ENCODE measurements around the gene RANBP2. TPM values are rescaled to one million over a fixed set of nuclear protein-coding genes. Genes with fewer than 3 reads are reported as not detected.

RANBP2 gene
- total and polyA plus RNA-seq, 2 experiments from 2014 or later = 23.0 to 98.0 TPM

DNA sequence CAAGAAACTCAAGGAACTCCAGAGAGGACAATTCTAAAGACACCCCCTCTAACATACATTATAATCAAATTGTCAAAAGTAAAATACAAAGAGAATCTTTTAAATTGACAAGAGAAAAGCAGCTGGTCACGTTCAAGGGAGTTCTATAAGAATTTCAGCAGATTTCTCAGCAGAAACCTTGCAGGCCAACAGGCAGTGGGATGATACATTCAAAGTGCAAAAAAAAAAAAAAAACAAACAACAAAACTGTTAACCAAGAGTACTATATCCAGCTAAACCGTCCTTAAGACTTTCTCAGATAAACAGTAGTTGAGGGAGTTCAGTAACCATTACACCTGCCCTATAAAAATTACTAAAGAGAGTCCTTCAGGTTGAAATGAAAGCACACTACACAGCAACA, 101.2 kb downstream of the RANBP2 start:
- Histone ChIP-seq H3K27me3 (ENCODE audit: insufficient read depth) (no peaks in the 10 kb centered on the region), H3F3A (replicated peaks; ENCODE audit: low read depth) (no peaks in the 10 kb centered on the region), H4K20me1 (replicated peaks; ENCODE audit: insufficient read depth) (no peaks in the 10 kb centered on the region; the same call in 1 of the 2 replicates), H3K9me2 (ENCODE audit: insufficient read depth) (no peaks in the 10 kb centered on the region), H3K4me2 (no peak overlapping the region), H3K27ac (ENCODE audit: low read depth) (no peak overlapping the region), H3K4me1 (ENCODE audit: insufficient read depth) (no peaks in the 10 kb centered on the region), H3K79me2 (replicated peaks; ENCODE audit: insufficient read depth) (no peaks in the 10 kb centered on the region), H3K36me3 (ENCODE audit: insufficient read depth) (peaks cover 14% of the 10 kb centered on the region), H3K4me3 (no peak overlapping the region), H2AFZ (no peak overlapping the region)
- no peak overlapping the region for H3K4me3 Mint-ChIP-seq
- H3K9me3 Mint-ChIP-seq = no peaks in the 10 kb centered on the region
- ATAC-seq = no peak
- DNase-seq (ENCODE audit: low spot score) = no peak
- no peak overlapping the region for H3K27ac Mint-ChIP-seq
- no peaks in the 10 kb centered on the region for H3K4me1 Mint-ChIP-seq
- peaks cover 6% of the 10 kb centered on the region for H3K27me3 Mint-ChIP-seq (ENCODE audit: insufficient read depth, low read depth, poor library complexity)
- peaks cover 43% of the 10 kb centered on the region for H3K36me3 Mint-ChIP-seq (ENCODE audit: low read depth)
- TF ChIP-seq, protein P1, sequence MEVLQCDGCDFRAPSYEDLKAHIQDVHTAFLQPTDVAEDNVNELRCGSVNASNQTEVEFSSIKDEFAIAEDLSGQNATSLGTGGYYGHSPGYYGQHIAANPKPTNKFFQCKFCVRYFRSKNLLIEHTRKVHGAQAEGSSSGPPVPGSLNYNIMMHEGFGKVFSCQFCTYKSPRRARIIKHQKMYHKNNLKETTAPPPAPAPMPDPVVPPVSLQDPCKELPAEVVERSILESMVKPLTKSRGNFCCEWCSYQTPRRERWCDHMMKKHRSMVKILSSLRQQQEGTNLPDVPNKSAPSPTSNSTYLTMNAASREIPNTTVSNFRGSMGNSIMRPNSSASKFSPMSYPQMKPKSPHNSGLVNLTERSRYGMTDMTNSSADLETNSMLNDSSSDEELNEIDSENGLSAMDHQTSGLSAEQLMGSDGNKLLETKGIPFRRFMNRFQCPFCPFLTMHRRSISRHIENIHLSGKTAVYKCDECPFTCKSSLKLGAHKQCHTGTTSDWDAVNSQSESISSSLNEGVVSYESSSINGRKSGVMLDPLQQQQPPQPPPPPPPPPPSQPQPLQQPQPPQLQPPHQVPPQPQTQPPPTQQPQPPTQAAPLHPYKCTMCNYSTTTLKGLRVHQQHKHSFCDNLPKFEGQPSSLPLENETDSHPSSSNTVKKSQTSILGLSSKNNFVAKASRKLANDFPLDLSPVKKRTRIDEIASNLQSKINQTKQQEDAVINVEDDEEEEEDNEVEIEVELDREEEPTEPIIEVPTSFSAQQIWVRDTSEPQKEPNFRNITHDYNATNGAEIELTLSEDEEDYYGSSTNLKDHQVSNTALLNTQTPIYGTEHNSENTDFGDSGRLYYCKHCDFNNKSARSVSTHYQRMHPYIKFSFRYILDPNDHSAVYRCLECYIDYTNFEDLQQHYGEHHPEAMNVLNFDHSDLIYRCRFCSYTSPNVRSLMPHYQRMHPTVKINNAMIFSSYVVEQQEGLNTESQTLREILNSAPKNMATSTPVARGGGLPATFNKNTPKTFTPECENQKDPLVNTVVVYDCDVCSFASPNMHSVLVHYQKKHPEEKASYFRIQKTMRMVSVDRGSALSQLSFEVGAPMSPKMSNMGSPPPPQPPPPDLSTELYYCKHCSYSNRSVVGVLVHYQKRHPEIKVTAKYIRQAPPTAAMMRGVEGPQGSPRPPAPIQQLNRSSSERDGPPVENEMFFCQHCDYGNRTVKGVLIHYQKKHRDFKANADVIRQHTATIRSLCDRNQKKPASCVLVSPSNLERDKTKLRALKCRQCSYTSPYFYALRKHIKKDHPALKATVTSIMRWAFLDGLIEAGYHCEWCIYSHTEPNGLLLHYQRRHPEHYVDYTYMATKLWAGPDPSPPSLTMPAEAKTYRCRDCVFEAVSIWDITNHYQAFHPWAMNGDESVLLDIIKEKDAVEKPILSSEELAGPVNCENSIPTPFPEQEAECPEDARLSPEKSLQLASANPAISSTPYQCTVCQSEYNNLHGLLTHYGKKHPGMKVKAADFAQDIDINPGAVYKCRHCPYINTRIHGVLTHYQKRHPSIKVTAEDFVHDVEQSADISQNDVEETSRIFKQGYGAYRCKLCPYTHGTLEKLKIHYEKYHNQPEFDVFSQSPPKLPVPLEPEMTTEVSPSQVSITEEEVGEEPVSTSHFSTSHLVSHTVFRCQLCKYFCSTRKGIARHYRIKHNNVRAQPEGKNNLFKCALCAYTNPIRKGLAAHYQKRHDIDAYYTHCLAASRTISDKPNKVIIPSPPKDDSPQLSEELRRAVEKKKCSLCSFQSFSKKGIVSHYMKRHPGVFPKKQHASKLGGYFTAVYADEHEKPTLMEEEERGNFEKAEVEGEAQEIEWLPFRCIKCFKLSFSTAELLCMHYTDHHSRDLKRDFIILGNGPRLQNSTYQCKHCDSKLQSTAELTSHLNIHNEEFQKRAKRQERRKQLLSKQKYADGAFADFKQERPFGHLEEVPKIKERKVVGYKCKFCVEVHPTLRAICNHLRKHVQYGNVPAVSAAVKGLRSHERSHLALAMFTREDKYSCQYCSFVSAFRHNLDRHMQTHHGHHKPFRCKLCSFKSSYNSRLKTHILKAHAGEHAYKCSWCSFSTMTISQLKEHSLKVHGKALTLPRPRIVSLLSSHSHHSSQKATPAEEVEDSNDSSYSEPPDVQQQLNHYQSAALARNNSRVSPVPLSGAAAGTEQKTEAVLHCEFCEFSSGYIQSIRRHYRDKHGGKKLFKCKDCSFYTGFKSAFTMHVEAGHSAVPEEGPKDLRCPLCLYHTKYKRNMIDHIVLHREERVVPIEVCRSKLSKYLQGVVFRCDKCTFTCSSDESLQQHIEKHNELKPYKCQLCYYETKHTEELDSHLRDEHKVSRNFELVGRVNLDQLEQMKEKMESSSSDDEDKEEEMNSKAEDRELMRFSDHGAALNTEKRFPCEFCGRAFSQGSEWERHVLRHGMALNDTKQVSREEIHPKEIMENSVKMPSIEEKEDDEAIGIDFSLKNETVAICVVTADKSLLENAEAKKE (CRISPR knock-in tag; IDR thresholded peaks at IDR 0.05) = no peak
- TF ChIP-seq EZH2phosphoT487 (IDR thresholded peaks at IDR 0.05; ENCODE audit: unreplicated experiment) (no peak), POLR2AphosphoS5 (IDR thresholded peaks at IDR 0.05; ENCODE audit: low read depth) (no peak), CREB1 (CRISPR knock-in tag; IDR thresholded peaks at IDR 0.05; ENCODE audit: low read depth) (no peak), ZNF331 (CRISPR knock-in tag; IDR thresholded peaks at IDR 0.05; ENCODE audit: low read depth) (no peak), JUNB (IDR thresholded peaks at IDR 0.05; ENCODE audit: unreplicated experiment) (no peak), EZH2 (IDR thresholded peaks at IDR 0.05; ENCODE audit: low read depth, unreplicated experiment) (no peak)
- TF ChIP-seq, protein P2, sequence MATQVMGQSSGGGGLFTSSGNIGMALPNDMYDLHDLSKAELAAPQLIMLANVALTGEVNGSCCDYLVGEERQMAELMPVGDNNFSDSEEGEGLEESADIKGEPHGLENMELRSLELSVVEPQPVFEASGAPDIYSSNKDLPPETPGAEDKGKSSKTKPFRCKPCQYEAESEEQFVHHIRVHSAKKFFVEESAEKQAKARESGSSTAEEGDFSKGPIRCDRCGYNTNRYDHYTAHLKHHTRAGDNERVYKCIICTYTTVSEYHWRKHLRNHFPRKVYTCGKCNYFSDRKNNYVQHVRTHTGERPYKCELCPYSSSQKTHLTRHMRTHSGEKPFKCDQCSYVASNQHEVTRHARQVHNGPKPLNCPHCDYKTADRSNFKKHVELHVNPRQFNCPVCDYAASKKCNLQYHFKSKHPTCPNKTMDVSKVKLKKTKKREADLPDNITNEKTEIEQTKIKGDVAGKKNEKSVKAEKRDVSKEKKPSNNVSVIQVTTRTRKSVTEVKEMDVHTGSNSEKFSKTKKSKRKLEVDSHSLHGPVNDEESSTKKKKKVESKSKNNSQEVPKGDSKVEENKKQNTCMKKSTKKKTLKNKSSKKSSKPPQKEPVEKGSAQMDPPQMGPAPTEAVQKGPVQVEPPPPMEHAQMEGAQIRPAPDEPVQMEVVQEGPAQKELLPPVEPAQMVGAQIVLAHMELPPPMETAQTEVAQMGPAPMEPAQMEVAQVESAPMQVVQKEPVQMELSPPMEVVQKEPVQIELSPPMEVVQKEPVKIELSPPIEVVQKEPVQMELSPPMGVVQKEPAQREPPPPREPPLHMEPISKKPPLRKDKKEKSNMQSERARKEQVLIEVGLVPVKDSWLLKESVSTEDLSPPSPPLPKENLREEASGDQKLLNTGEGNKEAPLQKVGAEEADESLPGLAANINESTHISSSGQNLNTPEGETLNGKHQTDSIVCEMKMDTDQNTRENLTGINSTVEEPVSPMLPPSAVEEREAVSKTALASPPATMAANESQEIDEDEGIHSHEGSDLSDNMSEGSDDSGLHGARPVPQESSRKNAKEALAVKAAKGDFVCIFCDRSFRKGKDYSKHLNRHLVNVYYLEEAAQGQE (IDR thresholded peaks at IDR 0.05; ENCODE audit: unreplicated experiment) = no peak
- TF ChIP-seq, protein P3, sequence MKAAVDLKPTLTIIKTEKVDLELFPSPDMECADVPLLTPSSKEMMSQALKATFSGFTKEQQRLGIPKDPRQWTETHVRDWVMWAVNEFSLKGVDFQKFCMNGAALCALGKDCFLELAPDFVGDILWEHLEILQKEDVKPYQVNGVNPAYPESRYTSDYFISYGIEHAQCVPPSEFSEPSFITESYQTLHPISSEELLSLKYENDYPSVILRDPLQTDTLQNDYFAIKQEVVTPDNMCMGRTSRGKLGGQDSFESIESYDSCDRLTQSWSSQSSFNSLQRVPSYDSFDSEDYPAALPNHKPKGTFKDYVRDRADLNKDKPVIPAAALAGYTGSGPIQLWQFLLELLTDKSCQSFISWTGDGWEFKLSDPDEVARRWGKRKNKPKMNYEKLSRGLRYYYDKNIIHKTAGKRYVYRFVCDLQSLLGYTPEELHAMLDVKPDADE (IDR thresholded peaks at IDR 0.05) = no peak
